Stomach (tissue), 9 donors: ENCODE data around the gene NLRC5. TPM values are rescaled to one million over a fixed set of nuclear protein-coding genes. Genes with fewer than 3 reads are reported as not detected.

ENCODE experiments used
- DNase-seq, 2 donors: peaks; one replicate each; pipeline versions ENCODE4 v3.0.0 to v3.0.0-alpha.2; 2013 to 2019
- H3K27ac ChIP-seq, 5 donors: fragments of 200-600 bp in 4 of 5; sonication (generic) in 4 of 5; one replicate each; pipeline ENCODE4 v1.5.1; 2013 to 2019; ENCODE audit warnings: mild to moderate bottlenecking in 1 of 5, moderate library complexity in 1 of 5
- H3K27me3 ChIP-seq, 3 donors: fragments of 200-600 bp; sonication (generic); one replicate each; pipeline ENCODE4 v1.5.1; 2017 to 2019; ENCODE audit warnings: mixed run types in 1 of 3
- H3K36me3 ChIP-seq, 4 donors: fragments of 200-600 bp; sonication (generic); 1 replicate in 3 of 4; 2 replicates in 1 of 4; pipeline ENCODE4 v1.5.1; 2016 to 2019
- H3K4me1 ChIP-seq, 4 donors: fragments of 200-600 bp; sonication (generic); one replicate each; pipeline ENCODE4 v1.5.1; 2016 to 2019
- H3K4me3 ChIP-seq, 4 donors: fragments of 200-600 bp; sonication (generic) in 3 of 4; one replicate each; pipeline ENCODE4 v1.5.1; 2016 to 2019; ENCODE audit warnings: mild to moderate bottlenecking in 1 of 4
- H3K9me3 ChIP-seq, 4 donors: fragments of 200-600 bp; sonication (generic); one replicate each; pipeline ENCODE4 v1.5.1; 2016 to 2019
- EP300 ChIP-seq: sonication (generic); formaldehyde crosslinking; IDR thresholded peaks from one replicate; pipeline ENCODE4 v1.6.1; 2017; ENCODE audit warnings: antibody characterized with exemption
- POLR2A ChIP-seq, 4 donors: fragments of 450-650 bp; IDR thresholded peaks; one replicate each; pipeline ENCODE4 v1.6.1; 2016; ENCODE audit warnings: antibody characterized with exemption in 4 of 4, control low read depth in 2 of 4, mild to moderate bottlenecking in 1 of 4, moderate library complexity in 1 of 4
- POLR2AphosphoS5 ChIP-seq, 3 donors: sonication (generic); formaldehyde crosslinking; IDR thresholded peaks; one replicate each; pipeline ENCODE4 v1.6.1; 2016; ENCODE audit warnings: antibody characterized with exemption in 3 of 3
- WGBS, 5 donors: extraction: QIAGEN DNeasy Blood & Tissue Kit in 3 of 5; methylation state at CpG; one replicate each; pipeline versions ENCODE4 v1.1.5 to v1.1.7; 2013 to 2018; 5-methylcytosine and 5-hydroxymethylcytosine counted together
- intact Hi-C: fragments of 100-400 bp; cut with DNase I; formaldehyde crosslinking; loops from one replicate; pipeline ENCODE4 v1.15.1; 2023; ENCODE audit warnings: low total_unique reads
- polyA plus RNA-seq, 3 donors: library from polyadenylated mRNA; stranded (reverse); fragments of 200-250 nt; gene quantifications; one replicate each; pipeline ENCODE4 v1.2.3, GENCODE V29; 2013
- total RNA-seq, 5 donors: library from RNA; depleted of rRNA; stranded (reverse); fragments of >200 nt; gene quantifications; one replicate each; pipeline versions ENCODE4 v1.1.0 to v1.2.3, GENCODE V29; 2014 to 2016
- TF ChIP-seq, protein P1 (sequence below), 7 experiments: fragments of 450-650 bp in 4 of 7; fragments of 200-600 bp in 3 of 7; sonication (generic) in 3 of 7; IDR thresholded peaks; one replicate each; pipeline ENCODE4 v1.5.1; 2016 to 2019; ENCODE audit warnings: antibody characterized with exemption in 7 of 7, control low read depth in 2 of 7, mild to moderate bottlenecking in 1 of 7
- donor health status: healthy with polysubstance abuse.
- donor health status: Bipolar disorder and iron deficiency.
- donor health status: healthy.

NLRC5 gene
- total and polyA plus RNA-seq, 8 donors = 11.7 to 265 (median 29.4) TPM

DNA sequence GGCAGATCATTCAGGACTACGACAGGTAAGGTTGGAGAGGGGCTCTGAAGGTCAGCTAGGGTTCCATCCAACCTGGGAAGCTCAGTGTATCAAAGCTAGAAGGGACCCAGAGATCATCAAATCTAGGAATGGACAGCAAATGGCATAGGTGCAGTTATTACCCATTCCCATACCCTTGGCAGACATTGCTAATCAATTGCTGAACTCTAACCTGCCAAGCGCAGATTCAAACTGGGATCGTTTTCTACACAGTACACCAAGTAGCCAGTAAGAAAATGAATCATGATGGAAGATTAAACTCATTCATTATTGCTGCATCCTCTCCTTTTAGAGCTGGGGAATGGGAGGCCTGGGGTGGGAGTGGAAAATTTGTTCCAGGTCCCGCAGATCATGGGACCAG, 136.6 kb downstream of the NLRC5 start:
- Histone ChIP-seq H3K4me3 (no peak overlapping the region), H3K9me3 (no peaks in the 10 kb centered on the region), H3K4me1 (no peaks in the 10 kb centered on the region), H3K27ac (no peak overlapping the region), H3K27me3 (no peaks in the 10 kb centered on the region), H3K36me3 (peaks cover 0 to 37% (median 25%) of the 10 kb centered on the region in 4 donors)
- TF ChIP-seq, protein P1, sequence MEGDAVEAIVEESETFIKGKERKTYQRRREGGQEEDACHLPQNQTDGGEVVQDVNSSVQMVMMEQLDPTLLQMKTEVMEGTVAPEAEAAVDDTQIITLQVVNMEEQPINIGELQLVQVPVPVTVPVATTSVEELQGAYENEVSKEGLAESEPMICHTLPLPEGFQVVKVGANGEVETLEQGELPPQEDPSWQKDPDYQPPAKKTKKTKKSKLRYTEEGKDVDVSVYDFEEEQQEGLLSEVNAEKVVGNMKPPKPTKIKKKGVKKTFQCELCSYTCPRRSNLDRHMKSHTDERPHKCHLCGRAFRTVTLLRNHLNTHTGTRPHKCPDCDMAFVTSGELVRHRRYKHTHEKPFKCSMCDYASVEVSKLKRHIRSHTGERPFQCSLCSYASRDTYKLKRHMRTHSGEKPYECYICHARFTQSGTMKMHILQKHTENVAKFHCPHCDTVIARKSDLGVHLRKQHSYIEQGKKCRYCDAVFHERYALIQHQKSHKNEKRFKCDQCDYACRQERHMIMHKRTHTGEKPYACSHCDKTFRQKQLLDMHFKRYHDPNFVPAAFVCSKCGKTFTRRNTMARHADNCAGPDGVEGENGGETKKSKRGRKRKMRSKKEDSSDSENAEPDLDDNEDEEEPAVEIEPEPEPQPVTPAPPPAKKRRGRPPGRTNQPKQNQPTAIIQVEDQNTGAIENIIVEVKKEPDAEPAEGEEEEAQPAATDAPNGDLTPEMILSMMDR (IDR thresholded peaks at IDR 0.05) = no peak
- TF ChIP-seq POLR2AphosphoS5 (IDR thresholded peaks at IDR 0.05) = no peak
- no peak for TF ChIP-seq POLR2A (IDR thresholded peaks at IDR 0.05)
- no peak for TF ChIP-seq EP300
- intact Hi-C loops = no loop called here
- 89 to 99% (median 99%) methylated on average over 4 of the region's 4 CpGs for WGBS, 5 donors
- DNase-seq = no peak

GRCh38 chr16:57126411-57126810, 137.1 kb downstream of the NLRC5 start:
- H3K27ac ChIP-seq = no peak overlapping the region
- intact Hi-C loops = no loop called here
- 74 to 97% (median 89%) methylated on average over 4 of the region's 4 CpGs for WGBS, 5 donors

DNA sequence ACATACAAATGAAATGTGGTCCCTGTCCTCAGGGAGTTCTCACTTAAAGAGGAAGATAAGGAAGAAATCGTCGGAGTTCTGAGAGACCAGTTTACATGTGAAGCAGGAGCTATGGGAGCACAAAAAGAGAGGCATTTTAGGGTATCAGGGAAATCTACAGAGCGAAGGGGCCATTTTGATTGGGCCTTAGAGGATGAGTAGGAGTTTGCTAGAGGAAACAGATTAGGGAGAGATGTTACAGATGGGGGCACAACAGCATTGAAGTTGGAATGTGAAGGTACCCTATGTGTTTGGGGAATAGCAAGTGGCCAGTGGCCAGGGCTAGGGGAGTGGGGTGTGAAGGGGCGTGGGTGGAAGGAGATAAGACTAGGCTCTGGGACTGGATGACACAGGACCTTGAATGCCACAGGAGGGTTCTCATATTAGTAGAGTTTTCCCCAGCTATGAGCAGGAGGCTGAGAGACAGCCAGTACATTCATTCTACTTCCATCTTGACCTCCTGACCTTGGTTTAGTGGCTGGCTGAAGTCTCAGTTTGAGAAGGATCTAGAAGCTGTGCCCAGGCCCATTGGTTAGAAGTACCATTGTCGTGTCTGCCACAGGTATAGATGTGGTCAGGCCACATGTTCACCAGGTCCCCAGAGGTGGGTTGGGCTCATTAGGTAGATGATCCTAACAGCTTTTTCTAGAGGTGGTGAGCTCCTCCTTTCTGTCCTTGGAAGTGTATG, 137.8 kb downstream of the NLRC5 start:
- H3K27me3 ChIP-seq = no peaks in the 10 kb centered on the region
- no peaks in the 10 kb centered on the region for H3K4me1 ChIP-seq
- H3K27ac ChIP-seq = no peak overlapping the region
- TF ChIP-seq, protein P1 (IDR thresholded peaks at IDR 0.05) = no peak
- no peak for TF ChIP-seq POLR2A (IDR thresholded peaks at IDR 0.05)
- TF ChIP-seq EP300 = no peak
- no peak for TF ChIP-seq POLR2AphosphoS5 (IDR thresholded peaks at IDR 0.05)
- intact Hi-C loops = no loop called here
- WGBS, 5 donors = 89 to 96% (median 93%) methylated on average over 5 of the region's 5 CpGs
- H3K36me3 ChIP-seq = peaks cover 0 to 25% (median 12%) of the 10 kb centered on the region in 4 donors
- DNase-seq = no peak
- H3K9me3 ChIP-seq = no peaks in the 10 kb centered on the region
- no peak overlapping the region for H3K4me3 ChIP-seq

More at GRCh38 chr16:57126411-57126810, 137.1 kb downstream of the NLRC5 start:
- Histone ChIP-seq H3K4me1 (no peaks in the 10 kb centered on the region), H3K4me3 (no peak overlapping the region), H3K27me3 (no peaks in the 10 kb centered on the region), H3K36me3 (peaks cover 0 to 33% (median 20%) of the 10 kb centered on the region in 4 donors), H3K9me3 (no peaks in the 10 kb centered on the region)
- no peak for DNase-seq
- no peak for TF ChIP-seq POLR2AphosphoS5 (IDR thresholded peaks at IDR 0.05)
- no peak for TF ChIP-seq EP300
- TF ChIP-seq POLR2A (IDR thresholded peaks at IDR 0.05) = no peak
- TF ChIP-seq, protein P1 (IDR thresholded peaks at IDR 0.05) = no peak

GRCh38 chr16:57127836-57128235, 138.5 kb downstream of the NLRC5 start:
- no peaks in the 10 kb centered on the region for H3K4me1 ChIP-seq

More at GRCh38 chr16:57127836-57128235, 138.5 kb downstream of the NLRC5 start:
- Histone ChIP-seq H3K36me3 (peaks cover 0 to 23% (median 10%) of the 10 kb centered on the region in 4 donors), H3K9me3 (no peaks in the 10 kb centered on the region), H3K27me3 (no peaks in the 10 kb centered on the region), H3K4me3 (no peak overlapping the region), H3K27ac (no peak overlapping the region)
- intact Hi-C loops = no loop called here
- TF ChIP-seq, protein P1 (IDR thresholded peaks at IDR 0.05) = no peak
- TF ChIP-seq POLR2AphosphoS5 (IDR thresholded peaks at IDR 0.05) (no peak), EP300 (no peak), POLR2A (IDR thresholded peaks at IDR 0.05) (no peak)
- 92 to 97% (median 95%) methylated on average over 7 of the region's 7 CpGs for WGBS, 5 donors
- no peak for DNase-seq
